Calu3 (cell line): ENCODE results near the gene TAS2R60. TPM values are rescaled to one million over a fixed set of nuclear protein-coding genes. Genes with fewer than 3 reads are reported as not detected.

Experiments
- BruUV-seq: library from RNA; stranded (reverse); fragments of 400-500 nt; replicated peaks from 2 replicates; lab custom pipeline; 2021; lab: Mats Ljungman, UMichigan
- CTCF ChIA-PET: fragments of 300-600 bp; sonication (Branson Sonifier 250); formaldehyde crosslinking; loops from one replicate; lab custom pipeline; 2022; ENCODE audit warnings: antibody characterized with exemption; lab: Charles Lee
- DNase-seq: peaks from one replicate; pipeline ENCODE4 v3.0.0; 2022
- H3K27ac Mint-ChIP-seq: one replicate; pipeline ENCODE4 v1.8.0; 2022; ENCODE audit warnings: mixed read lengths; ENCODE audit not compliant: unreplicated experiment
- H3K27me3 Mint-ChIP-seq: one replicate; pipeline ENCODE4 v1.8.0; 2022; ENCODE audit warnings: mixed read lengths; ENCODE audit not compliant: unreplicated experiment
- H3K36me3 Mint-ChIP-seq: one replicate; pipeline ENCODE4 v1.8.0; 2022; ENCODE audit warnings: mild to moderate bottlenecking, moderate library complexity, mixed read lengths; ENCODE audit not compliant: insufficient read depth, unreplicated experiment
- H3K4me1 Mint-ChIP-seq: one replicate; pipeline ENCODE4 v1.8.0; 2022; ENCODE audit warnings: mild to moderate bottlenecking, low read depth, mixed read lengths; ENCODE audit not compliant: unreplicated experiment
- H3K4me3 Mint-ChIP-seq: one replicate; pipeline ENCODE4 v1.8.0; 2022; ENCODE audit warnings: mild to moderate bottlenecking, low read depth, moderate library complexity, mixed read lengths; ENCODE audit not compliant: unreplicated experiment
- H3K9me3 Mint-ChIP-seq: one replicate; pipeline ENCODE4 v1.8.0; 2022; ENCODE audit warnings: low read depth, mixed read lengths; ENCODE audit not compliant: unreplicated experiment
- intact Hi-C: fragments of 100-400 bp; cut with micrococcal nuclease; formaldehyde crosslinking; loops from one replicate; pipeline ENCODE4 v1.10.0; 2022; ENCODE audit not compliant: unreplicated experiment
- total RNA-seq: library from RNA; stranded (reverse); gene quantifications from 2 replicates; pipeline ENCODE4 v1.2.3, GENCODE V29; 2022
- TF ChIP-seq, protein P1 (sequence below): fragments of 200-600 bp; IDR thresholded peaks from one replicate; pipeline ENCODE4 v1.8.0; 2022; ENCODE audit warnings: antibody characterized with exemption; ENCODE audit not compliant: unreplicated experiment

Gene TAS2R60
- total RNA-seq, 1 experiment from 2014 or later = not detected

- DNase-seq = no peak
- Mint-ChIP-seq H3K4me3 (no peak overlapping the region), H3K27ac (no peak overlapping the region), H3K27me3 (no peaks in the 10 kb centered on the region), H3K9me3 (no peaks in the 10 kb centered on the region), H3K36me3 (no peaks in the 10 kb centered on the region), H3K4me1 (peaks cover 13% of the 10 kb centered on the region)
- CTCF ChIA-PET = no interaction called here
- intact Hi-C loops = no loop called here
- TF ChIP-seq, protein P1, sequence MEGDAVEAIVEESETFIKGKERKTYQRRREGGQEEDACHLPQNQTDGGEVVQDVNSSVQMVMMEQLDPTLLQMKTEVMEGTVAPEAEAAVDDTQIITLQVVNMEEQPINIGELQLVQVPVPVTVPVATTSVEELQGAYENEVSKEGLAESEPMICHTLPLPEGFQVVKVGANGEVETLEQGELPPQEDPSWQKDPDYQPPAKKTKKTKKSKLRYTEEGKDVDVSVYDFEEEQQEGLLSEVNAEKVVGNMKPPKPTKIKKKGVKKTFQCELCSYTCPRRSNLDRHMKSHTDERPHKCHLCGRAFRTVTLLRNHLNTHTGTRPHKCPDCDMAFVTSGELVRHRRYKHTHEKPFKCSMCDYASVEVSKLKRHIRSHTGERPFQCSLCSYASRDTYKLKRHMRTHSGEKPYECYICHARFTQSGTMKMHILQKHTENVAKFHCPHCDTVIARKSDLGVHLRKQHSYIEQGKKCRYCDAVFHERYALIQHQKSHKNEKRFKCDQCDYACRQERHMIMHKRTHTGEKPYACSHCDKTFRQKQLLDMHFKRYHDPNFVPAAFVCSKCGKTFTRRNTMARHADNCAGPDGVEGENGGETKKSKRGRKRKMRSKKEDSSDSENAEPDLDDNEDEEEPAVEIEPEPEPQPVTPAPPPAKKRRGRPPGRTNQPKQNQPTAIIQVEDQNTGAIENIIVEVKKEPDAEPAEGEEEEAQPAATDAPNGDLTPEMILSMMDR = no peak
- no TSS peak for BruUV-seq
Measured at GRCh38 chr7:143436325-143436946, 6.8 kb upstream of the TAS2R60 start.

DNA sequence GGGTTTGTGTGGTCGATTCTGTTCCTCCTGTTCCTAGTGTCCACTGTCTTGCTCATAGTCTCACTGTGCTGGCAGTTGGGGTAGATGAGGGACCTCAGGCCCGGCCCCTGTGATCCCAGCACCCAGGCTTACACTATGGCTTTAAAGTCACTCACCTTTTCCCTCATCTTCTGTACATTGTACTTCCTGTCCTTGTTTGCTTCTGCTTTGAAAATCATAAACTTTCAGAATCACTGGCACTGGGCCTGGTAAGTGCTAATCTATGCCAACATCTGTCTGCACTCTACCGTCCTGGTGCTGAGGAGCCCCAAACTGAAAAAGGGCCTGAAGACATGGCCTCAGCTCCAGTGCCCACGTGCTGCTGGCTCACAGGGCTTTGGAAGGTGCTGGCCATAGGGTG is 5.7 kb upstream of the TAS2R60 start:
- H3K4me3 Mint-ChIP-seq = no peak overlapping the region
- BruUV-seq = no TSS peak

DNA sequence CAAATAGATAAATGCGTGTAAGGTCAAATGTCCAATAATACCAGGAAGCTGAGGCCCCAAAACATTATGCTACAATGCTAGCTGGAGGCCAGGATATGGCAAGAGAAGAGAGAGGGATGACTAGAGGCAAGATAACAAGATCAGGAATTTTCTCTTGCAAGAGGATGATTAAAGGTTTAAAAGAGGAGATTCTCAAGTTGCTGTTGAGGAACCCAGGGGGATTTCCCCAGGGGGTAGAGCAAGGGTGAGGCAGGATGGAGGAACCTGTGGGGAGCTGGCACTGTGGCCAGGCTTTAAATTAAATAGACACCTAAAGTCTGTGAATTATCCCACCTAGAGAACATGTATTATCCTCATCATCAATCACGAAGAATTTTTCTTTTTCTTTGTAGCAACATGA is 3.4 kb upstream of the TAS2R60 start:
- Mint-ChIP-seq H3K4me1 (peaks cover 9% of the 10 kb centered on the region), H3K9me3 (no peaks in the 10 kb centered on the region), H3K36me3 (no peaks in the 10 kb centered on the region), H3K4me3 (no peak overlapping the region), H3K27ac (no peak overlapping the region), H3K27me3 (no peaks in the 10 kb centered on the region)
- no TSS peak for BruUV-seq
- no peak for DNase-seq
- CTCF ChIA-PET = no interaction called here
- intact Hi-C loops = loop anchor here (10.0 kb wide), 1 partner anchor 675 kb away; no protein-coding TSS in a partner anchor
- TF ChIP-seq, protein P1 = no peak

More for the DNA sequence above, 5.7 kb upstream of the TAS2R60 start:
- no peaks in the 10 kb centered on the region for H3K36me3 Mint-ChIP-seq
- H3K9me3 Mint-ChIP-seq = no peaks in the 10 kb centered on the region
- H3K27me3 Mint-ChIP-seq = no peaks in the 10 kb centered on the region
- H3K4me1 Mint-ChIP-seq = peaks cover 13% of the 10 kb centered on the region
- no peak for DNase-seq
- TF ChIP-seq, protein P1 = no peak
- intact Hi-C loops = no loop called here
- H3K27ac Mint-ChIP-seq = no peak overlapping the region
- CTCF ChIA-PET = no interaction called here

DNA sequence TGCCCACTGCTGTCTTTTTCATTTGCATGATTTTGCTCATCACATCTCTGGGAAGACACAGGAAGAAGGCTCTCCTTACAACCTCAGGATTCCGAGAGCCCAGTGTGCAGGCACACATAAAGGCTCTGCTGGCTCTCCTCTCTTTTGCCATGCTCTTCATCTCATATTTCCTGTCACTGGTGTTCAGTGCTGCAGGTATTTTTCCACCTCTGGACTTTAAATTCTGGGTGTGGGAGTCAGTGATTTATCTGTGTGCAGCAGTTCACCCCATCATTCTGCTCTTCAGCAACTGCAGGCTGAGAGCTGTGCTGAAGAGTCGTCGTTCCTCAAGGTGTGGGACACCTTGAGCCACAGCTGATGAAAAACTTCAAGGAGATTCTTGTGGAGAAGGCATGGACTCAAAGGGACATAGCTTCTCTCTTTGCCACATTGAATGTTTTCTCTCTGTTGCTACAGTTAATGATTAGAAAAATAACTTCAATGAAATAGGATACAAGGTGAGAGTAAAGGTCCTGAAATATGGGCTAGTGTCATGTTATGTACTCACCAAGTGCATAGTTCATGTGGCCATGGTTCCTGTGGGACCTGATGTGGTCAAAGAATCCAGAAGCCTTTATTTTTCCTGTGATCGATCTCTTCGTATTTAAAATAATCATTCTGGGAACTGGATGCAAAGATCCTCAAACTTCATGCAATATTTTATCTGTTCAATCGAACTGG is 970 bp downstream of the TAS2R60 start:
- no peaks in the 10 kb centered on the region for H3K36me3 Mint-ChIP-seq
- CTCF ChIA-PET = no interaction called here
- intact Hi-C loops = loop anchor here (10.0 kb wide), 1 partner anchor 671 kb away; no protein-coding TSS in a partner anchor
- no peak overlapping the region for H3K4me3 Mint-ChIP-seq
- no peaks in the 10 kb centered on the region for H3K27me3 Mint-ChIP-seq
- no peaks in the 10 kb centered on the region for H3K9me3 Mint-ChIP-seq
- TF ChIP-seq, protein P1 = no peak
- no peaks in the 10 kb centered on the region for H3K4me1 Mint-ChIP-seq
- DNase-seq = no peak
- H3K27ac Mint-ChIP-seq = no peak overlapping the region
- no TSS peak for BruUV-seq
